EL (cell line): Measurements from ENCODE around the gene BIRC5.
"Not testable (repeated sequence)": the region's sequence is repeated elsewhere in the genome, so short reads cannot be mapped to it uniquely, and the experiment has no call there.

Experiments
- DNase-seq: peaks from one replicate; pipeline ENCODE4 v3.0.0-alpha.2; 2016

Gene BIRC5

DNA sequence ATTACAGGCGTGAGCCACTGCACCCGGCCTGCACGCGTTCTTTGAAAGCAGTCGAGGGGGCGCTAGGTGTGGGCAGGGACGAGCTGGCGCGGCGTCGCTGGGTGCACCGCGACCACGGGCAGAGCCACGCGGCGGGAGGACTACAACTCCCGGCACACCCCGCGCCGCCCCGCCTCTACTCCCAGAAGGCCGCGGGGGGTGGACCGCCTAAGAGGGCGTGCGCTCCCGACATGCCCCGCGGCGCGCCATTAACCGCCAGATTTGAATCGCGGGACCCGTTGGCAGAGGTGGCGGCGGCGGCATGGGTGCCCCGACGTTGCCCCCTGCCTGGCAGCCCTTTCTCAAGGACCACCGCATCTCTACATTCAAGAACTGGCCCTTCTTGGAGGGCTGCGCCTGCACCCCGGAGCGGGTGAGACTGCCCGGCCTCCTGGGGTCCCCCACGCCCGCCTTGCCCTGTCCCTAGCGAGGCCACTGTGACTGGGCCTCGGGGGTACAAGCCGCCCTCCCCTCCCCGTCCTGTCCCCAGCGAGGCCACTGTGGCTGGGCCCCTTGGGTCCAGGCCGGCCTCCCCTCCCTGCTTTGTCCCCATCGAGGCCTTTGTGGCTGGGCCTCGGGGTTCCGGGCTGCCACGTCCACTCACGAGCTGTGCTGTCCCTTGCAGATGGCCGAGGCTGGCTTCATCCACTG, at the start of gene BIRC5:
Gene BIRC5, plus strand, starts transcription at position 238 of the 690 bp plus-strand sequence. Its CDS starts 64 bp downstream, at position 302.
- DNase-seq, result peak; percentile 87

DNA sequence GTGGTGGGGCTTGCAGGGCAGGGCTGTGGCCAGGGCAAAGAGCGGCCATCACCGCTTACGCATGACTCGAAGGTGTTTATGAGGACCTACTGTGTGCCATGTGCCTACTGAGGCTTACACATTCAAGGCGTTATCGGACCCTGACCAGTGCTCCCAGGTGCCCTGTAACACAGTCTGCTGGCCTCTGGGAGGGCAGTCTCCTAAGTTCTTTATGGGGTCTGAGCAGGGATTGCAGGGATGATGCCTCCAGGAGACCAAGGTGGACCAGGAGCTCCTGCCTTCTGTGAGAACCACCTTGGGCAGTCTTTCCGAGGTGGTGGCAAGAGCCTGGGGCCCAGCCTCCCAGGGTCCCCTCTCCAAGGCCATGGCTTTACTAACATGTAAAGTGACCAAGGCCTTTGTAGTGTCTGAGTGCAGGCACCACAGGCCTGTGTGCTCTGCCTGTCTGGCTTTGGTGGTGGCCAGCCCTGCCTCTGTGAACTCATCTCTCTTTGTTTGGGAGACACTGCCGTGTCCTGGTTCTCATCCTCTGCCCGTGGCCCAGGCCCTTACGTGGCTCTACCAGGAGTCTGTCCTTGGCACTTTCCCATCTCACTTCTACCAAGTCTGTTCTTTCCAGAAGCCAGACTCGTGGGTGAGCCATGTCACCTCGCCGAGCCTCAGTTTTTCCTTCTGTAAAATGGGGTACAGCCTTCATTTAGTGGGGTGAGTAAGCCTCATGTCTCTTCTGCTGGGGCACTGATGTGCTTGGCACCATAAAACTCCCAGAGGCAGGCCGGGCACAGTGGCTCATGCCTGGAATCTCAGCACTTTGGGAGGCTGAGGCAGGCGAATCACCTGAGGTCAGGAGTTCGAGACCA, 49.1 kb upstream of the BIRC5 start:
- no peak for DNase-seq

DNA sequence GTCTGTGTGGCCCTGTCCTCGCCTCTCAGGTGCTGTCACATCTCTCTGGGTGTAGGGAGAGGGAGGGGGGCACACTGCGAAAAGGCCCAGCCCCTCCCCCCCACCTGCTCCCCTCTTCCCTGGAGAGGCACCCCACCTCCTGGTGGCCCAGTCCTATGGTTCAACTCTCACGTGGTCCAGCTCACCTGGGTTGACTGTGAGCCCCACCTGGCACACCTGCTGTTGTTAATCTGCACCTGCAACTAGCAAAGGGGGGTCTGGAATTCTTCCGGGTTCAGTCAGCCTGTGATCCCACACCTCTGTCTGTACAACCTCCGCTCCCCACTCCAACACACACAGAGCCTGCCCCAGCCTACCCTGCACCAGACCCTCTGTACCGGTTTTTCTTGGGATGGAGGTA, 47.6 kb upstream of the BIRC5 start:
- DNase-seq, result no peak

DNA sequence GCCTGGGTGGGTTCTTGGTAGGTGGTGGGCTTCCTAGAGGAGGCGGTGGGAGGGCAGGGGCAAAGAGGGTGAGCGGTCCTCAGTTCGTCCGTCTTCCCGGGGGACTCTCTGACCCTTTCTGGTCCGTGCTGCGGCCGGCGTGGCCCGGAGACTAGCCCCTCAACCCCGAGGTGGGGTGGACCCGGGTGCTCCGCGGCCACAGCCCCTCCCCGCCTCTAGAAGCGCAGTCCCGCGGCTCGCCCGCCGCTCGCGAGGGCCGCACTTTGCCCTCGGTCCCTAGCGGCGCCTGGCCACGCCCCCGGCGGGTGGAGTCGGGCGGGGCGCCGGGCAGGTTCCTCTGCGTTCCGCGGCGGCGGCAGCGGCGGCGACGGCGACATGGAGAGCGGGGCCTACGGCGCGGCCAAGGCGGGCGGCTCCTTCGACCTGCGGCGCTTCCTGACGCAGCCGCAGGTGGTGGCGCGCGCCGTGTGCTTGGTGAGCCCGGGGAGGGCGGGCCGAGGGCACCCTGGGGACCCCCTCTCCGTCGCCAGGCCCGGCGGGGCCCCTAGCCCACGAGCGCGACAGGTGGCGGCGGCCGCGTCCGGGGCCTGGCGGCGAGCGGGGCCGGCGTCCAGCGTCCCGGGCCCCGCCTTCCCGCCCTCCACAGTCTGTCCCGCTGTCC, 45.7 kb upstream of the BIRC5 start, which contains the start of gene SYNGR2:
Gene SYNGR2, plus strand, starts transcription at position 340 of the 661 bp plus-strand sequence. Its CDS starts 36 bp downstream, at position 376.
- DNase-seq, result peak; percentile 73

DNA sequence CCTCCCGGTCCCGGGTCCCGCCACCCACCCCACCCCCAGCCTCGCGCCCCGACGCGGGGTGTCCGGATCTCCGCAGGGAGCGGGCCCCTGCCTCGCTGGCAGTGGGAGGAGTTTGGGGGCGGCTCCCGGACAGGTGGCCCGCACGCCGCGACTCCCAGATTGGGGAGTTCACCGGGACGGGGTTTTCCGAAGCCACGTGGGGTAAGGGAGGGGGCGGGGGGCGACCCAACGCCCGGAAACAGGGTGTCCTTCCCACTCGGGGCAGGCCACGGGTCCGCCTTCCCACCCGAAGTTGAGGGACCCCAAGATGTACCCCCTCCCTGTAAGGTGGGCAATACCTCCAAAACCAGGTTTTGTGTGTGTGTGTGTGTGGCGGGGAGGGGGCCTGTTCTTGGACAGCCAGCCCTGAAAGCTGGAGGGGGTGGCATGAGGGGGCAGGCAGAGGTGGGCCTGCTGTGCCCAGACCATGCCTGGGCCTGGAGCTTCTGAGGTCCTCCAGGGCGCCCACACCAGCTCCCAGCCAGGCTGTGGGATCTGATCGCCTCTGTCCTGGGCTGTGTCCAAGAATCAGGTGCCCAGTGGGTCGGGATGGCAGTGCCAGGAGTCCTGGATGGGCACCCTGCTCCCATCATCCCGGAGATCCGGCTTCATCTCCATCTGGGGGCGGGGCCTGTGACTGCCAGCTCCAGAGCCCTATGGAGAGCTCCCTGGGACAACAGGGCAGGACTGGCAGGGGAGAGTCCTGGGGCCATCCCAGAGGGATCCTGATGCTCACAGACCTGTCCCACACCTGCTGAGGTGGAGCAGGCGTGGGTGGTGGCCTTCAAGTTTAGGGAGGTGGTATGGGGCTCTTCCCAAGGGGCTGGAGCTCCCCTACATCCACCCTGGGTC, 44.9 kb upstream of the BIRC5 start:
- DNase-seq, result peak; percentile 74

DNA sequence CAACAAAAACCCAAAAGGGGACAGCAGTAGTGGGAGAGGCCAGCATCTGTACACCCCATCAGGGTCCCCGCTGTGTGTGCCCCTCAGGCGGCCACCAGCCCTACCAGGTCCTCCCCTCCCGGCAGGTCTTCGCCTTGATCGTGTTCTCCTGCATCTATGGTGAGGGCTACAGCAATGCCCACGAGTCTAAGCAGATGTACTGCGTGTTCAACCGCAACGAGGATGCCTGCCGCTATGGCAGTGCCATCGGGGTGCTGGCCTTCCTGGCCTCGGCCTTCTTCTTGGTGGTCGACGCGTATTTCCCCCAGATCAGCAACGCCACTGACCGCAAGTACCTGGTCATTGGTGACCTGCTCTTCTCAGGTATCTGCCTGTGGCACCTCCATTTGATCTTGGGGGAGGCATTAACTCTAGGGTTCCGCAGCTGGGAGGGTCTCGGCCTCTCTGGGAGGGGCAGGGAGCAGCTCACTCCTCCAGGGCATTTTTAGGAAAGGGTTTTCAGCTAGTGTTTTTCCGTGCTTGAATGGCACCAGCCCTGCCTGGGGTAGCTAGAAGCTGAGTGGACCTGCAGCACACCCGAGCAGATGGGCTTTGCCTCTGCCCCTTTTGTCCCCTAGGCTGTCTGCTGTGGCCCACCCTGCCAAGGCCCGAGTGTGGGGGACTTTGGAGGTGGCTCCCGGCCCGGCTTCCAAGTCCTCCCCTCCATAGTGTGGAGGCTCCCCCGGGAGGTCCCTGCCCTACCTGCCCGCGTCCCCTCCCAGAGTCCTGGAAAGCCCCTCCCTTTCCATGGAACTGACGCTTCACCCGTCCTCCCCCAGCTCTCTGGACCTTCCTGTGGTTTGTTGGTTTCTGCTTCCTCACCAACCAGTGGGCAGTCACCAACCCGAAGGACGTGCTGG, 43.1 kb upstream of the BIRC5 start:
- no peak for DNase-seq

DNA sequence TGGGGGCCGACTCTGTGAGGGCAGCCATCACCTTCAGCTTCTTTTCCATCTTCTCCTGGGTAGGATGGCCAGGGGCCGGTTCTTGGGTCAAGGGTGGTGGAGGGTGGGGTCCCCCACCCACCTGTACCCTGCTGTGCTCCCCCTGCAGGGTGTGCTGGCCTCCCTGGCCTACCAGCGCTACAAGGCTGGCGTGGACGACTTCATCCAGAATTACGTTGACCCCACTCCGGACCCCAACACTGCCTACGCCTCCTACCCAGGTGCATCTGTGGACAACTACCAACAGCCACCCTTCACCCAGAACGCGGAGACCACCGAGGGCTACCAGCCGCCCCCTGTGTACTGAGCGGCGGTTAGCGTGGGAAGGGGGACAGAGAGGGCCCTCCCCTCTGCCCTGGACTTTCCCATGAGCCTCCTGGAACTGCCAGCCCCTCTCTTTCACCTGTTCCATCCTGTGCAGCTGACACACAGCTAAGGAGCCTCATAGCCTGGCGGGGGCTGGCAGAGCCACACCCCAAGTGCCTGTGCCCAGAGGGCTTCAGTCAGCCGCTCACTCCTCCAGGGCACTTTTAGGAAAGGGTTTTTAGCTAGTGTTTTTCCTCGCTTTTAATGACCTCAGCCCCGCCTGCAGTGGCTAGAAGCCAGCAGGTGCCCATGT, 42.3 kb upstream of the BIRC5 start:
- not testable (repeated sequence) for DNase-seq

DNA sequence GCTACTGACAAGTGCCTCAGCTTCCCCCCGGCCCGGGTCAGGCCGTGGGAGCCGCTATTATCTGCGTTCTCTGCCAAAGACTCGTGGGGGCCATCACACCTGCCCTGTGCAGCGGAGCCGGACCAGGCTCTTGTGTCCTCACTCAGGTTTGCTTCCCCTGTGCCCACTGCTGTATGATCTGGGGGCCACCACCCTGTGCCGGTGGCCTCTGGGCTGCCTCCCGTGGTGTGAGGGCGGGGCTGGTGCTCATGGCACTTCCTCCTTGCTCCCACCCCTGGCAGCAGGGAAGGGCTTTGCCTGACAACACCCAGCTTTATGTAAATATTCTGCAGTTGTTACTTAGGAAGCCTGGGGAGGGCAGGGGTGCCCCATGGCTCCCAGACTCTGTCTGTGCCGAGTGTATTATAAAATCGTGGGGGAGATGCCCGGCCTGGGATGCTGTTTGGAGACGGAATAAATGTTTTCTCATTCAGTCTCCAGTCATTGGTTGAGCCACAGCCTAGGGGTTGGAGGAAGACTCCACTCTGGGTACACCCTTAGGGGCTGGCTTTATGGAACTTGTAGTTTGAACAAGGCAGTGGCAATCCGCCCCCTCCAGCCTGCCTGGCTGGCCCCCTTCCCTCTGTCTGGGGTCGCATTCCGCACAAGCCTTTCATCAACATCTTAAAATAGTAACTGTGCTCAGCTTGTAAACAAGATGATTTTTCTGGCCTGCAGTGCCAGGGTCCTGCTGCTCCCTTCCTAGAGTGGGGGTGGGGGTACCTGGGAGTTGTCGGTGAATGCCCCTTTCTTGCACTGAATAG, 41.6 kb upstream of the BIRC5 start:
- peak; percentile 35 for DNase-seq

DNA sequence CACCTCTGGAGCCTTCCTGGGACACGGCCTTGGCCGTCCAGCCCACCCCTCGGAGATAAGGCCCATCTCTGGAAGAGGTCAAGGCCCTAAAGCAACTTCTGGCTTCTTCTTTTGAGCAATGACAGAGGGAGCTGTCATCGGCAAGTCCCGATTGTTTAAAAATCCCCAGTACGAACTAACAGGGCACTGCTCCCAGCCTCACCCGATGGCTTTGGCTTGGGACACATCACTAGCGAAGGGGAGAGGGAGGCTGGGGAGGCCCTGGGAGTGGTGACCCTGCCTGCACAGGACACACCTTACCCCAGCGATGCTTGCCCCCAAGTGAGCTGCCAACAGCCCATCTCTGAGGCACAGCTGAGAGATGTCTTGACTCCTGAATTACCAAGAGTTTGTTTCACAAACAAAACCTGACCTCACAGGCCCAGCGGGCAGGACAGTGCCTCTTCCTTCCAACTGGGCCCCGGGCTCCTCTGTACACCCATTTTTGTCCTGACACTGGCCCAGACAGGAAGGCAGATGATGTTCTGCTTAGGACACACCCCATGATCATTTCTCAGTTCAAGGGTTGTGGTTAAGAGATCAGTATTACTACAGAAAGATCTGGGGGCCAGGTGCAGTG, 40.8 kb upstream of the BIRC5 start:
- no peak for DNase-seq

DNA sequence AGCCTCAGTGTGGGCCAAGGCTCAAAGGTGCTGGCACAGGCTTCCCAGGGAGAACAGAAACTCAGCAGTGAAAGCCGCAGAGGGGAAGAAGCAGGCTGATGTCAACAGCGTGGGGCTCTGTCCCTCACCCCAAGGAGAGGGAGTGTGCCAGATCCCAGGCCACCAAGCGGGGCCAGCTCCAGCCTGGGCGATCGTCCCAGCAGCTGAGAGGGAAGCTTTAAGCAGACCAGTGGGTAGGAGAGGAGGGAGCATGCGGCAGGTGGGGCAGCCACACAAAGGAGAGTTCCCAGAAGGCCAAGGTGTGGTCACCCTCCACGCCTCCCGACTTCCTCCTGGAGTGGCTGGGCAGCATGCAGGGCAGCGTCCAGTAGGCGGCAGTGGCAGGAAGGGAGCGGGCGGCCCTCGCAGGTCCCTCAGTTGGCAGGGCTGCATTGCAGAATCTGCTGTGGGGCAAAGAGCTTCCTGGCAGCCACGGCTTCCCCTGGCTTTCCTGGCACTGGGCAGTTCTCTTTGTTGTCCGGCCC, 39.6 kb upstream of the BIRC5 start:
- DNase-seq, result no peak

DNA sequence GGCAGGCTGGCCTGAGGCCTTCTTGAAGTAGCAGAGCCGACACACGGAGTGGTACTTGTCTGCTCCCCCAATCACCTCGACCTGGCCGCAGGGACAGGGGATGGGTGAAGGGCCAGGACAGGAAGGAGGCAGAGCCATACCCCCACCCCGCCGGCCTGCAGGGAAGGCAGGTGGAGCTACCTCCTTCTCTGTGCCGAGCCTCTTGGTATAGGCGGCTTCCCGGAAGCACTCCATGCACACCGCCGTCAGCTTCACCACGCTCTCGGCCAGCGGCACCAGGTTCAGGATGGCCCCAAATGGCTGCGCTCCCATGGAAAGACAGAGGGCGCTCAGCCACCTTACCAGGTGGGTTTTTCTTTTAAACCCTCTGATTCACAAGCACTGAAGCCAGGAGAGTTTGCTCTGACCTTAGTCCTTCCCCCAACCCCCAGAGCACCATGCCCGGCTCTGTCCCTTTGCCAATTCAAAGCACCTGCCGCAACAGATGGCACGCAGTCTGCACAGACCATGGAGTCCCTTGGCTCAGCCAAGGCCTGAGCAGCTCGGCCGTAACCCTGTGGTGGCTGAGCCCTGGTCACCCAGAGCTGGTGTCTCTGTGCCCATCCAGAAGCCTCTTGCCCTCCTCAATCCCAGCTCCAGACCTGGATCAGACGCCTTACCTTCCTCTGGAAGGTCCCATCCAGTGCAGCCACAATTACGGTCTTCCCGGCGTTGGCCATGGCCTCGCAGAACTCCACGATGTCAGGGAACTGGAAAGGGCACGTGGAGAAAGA, 39.0 kb upstream of the BIRC5 start:
- DNase-seq, result no peak

DNA sequence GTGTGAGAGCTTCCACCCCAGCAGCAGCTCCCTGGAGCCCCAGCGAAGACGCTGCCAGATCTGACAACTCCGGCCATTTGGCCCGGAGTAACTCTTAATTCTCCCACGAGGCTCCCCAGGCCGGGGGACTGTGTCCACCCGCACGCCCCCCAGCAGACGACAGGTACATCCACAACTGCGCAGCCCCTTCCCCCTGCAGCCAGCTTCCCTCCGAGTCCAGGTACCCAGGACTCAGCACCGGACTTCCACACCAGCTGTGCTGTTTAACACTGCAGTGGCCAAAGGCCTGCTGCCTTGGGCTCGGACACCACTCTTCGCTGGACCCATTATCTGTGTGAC, 38.4 kb upstream of the BIRC5 start:
- no peak for DNase-seq

DNA sequence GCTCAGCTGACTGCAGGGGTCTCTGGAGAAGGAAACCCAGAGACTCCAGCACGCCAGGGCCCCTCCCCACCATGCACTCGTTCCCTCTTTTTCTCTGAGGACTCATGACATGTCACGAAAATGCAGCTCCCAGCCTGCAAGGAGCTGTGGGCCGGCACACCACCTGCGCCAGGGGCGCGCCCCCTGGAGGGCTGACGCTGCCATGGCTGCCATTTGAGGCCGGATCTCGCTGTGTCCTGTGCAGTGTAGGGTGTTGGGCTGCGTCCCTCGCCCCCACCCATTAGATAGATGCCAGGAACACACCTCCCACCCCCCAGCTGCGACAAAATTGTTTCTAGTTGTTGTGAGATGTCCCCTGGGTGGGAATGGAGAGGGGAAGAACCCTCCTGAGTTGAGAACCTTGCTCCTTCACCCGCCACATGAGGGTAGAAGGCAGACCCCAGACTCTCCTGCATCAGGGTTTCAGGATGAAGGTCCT, 37.5 kb upstream of the BIRC5 start:
- peak; percentile 31 for DNase-seq

DNA sequence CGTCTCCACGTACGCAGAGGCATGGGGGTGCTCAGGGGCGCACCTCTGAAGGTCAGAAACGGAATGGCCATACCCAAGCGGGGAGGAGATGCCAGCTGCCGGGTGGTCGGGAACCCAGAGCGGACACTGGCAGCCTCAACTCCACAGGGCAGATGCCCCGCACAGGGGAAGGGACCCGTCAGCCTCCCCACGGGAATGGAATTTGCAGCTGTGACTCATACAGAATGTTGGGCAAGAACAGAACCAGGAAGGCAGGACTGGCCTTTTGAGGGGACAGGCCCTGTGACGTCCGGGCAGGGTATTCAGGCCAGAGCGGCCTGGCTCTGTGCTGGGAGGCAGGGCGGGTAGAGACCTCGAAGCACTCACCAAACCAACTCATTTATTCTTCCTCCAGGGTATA, 34.7 kb upstream of the BIRC5 start:
- peak; percentile 75 for DNase-seq

DNA sequence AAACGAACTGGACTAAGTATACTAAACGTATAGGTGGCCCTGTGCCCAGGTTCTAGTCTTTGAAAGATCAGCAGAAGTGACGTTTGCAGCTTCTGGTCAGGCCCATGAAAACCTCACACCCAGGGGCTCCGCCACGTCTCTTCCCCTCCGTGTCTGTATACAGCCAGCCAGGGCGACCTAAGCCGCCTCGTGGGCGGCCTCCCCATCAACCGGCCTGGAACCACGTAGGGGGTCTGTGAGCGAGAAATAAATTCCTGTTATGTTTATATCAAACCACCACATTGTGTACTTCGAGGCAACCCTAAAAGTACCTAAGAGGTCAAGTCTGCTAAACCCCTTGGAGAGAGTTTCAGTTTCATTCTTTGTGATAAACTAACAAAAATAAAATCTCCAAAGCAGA, 34.0 kb upstream of the BIRC5 start:
- DNase-seq, result no peak

DNA sequence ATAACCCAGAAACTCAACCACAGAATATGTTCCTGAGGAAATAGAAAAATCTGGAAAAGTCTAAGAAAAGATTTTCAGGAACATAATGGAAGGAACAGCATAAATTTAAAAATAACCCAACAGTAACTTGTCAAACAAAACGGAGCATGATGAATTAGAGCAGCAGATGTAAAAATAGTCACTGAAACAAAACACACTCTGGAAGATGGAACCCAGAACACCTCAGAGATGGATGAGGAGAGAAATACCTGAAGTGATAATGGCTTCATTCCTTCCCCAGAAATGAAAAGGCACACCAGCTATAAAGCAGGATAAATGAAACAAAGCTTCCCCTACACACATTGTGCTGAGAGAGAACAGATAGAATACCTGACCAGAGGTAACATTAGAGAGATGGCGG, 33.5 kb upstream of the BIRC5 start:
- DNase-seq, result no peak

DNA sequence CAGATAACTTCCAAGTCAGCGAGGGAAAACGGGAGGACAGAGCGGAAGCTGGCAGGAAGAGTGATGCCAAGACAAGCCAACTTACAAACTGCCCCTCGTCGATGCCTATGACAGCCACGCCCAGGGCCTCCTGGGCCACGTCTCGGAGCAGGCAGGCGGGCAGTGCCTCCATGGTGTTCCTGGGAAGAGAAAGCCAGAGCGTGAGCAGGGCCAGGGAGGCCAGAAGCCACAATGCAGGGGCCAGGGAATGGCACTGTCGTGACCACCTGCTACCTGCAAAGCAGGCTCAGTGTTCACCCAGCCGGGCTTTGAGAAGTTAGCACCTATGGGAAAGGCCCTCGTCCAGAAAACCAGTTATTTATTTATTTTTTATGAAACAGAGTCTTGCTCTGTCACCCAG, 31.5 kb upstream of the BIRC5 start:
- no peak for DNase-seq

DNA sequence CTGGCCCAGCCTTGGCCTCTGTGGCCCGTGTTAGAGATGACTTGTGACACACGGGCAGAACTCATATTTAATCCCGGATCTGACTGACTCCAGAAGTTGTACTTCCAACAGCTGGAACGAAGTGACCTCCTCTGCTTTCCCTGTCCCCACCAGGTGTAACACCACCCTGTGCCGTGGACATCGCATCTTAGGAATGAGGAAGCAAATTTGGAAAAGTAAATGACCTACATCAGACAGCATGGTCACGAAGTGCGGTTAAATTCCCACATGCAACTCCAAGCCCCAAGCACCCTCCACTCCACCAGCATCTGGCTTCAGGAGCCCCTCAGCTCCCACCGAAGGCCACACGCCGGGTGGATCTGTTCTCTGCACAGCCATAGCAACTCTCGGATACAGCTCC, 30.1 kb upstream of the BIRC5 start:
- no peak for DNase-seq
